NCI-H2227 (cell line): ENCODE results near the gene FADS2.
"Not testable (repeated sequence)": the region's sequence is repeated elsewhere in the genome, so short reads cannot be mapped to it uniquely, and the experiment has no call there.

Source experiments
- DNase-seq: peaks from one replicate; lab custom pipeline; 2025; ENCODE audit not compliant: unreplicated experiment; lab: John Stamatoyannopoulos, UW

Gene FADS2

GRCh38 chr11:61866958-61867343, 38.9 kb downstream of the FADS2 start:
- DNase-seq: no peak

- DNase-seq: no peak
Measured at GRCh38 chr11:61868571-61869428, 40.7 kb downstream of the FADS2 start.

GRCh38 chr11:61869429-61869707, 41.3 kb downstream of the FADS2 start:
- DNase-seq: no peak

DNA sequence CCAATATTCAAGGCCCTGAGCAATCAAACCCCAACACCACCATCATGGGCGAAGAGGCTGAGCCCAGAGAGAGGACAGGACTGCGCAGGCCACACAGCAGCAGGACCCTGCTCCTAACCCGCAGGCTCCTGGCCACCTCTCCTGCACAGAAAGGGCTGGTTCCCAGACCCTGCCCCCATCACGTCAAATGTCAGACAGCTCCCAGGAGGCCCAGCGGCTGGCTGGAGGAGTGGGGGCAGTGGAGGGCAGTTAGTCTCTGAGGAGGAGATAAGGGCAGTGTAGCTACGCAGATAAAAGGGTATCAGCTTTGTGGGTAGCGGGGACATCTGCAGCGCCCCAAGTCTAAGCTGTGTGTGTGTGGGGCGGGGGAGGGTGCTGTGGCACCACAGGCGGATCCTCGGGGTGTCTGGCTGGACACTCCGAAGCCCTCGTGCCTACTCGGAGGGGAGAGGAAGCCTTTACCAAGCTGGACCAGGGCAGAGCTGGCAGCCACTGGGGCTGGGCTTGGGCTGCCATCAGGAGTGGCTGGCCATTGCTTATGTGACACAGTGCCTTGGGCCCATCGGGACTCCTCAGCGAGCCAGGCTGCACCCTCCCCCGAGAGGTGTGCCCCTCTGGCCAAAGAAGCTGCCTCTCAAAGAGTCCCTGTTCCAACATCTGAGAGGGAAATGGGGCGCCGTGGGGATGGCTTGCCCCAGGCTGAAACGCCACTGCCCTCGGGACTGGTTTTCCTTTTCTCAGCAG, 41.8 kb downstream of the FADS2 start:
- no peak for DNase-seq

DNA sequence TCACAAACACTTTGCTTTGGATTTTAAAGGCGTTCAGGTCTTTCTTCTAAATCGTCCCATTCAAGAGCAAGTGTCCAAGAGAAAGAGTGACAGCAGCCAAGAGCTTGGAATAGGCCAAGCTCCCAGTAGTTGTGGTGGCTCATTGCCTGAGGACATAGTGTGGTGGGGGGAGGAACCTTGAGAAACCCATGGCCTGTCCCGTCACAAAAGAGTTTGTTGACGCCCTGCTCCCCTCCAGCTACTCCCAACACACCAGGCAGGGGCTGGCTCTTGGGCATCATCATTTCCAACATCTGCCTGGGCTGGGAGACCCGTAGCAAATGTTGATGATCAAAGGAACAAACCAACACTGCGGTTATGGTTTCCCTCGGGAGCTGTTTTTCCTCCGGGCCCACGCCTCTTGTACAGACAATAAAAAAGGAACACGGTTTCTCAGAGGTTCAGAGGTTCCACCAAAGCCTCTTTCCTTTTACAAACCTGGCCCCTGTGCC, 42.5 kb downstream of the FADS2 start:
- no peak for DNase-seq

DNA sequence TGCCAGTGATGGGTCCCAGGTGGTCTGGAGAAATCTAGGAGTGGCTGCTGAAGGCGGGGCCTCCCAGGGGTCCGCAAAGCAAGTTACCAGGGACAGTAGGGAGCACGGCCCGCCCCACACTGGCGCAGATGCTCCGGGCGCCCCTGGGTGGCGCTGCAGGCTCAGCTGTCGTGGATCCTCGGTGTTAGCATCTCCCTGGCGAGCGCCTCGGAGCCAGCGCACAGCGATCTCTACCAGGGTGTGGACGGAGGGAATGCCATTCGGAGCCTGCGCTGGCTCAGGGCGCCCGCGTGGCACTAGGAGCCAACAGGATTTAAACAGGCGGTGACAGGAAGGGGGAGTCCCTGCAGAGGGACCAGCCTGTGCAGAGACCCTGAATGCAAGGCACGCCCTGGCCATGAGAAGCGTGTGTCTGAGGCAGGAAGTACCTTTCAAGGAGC, 43.1 kb downstream of the FADS2 start:
- DNase-seq: peak; percentile 89

DNA sequence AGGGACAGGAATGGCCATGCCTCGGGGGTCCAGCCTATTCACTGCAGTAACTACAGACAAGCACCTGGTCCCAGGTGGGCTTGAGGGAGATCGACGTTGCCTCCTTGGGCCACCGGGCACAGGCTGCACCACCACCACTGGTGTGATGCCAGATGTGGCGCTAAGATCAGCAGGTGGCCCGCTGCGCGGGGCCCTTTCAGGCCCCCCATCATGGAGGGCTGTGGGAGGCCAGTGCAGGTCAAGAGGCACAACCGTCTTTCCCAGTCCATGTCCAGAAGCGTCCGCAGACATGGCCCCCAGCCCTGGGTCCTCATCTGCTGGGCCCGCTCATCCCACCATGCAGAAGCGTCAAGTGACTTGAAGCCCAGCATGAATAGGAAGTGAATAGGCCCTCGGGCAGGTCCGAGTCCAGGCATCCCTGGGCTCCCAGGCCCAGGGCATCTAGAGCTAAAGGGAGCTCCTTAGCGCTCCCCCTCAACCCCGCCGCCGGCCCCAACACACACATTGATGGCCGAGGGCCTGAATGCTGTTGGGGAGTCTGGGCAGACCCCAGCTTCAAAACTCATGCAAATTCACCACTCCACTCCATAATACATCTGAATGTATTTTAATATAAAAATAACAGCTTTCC, 45.0 kb downstream of the FADS2 start:
- no peak for DNase-seq

GRCh38 chr11:61873588-61874376, 45.7 kb downstream of the FADS2 start:
- no peak for DNase-seq

GRCh38 chr11:61874377-61874809, 46.3 kb downstream of the FADS2 start:
- DNase-seq: no peak

DNA sequence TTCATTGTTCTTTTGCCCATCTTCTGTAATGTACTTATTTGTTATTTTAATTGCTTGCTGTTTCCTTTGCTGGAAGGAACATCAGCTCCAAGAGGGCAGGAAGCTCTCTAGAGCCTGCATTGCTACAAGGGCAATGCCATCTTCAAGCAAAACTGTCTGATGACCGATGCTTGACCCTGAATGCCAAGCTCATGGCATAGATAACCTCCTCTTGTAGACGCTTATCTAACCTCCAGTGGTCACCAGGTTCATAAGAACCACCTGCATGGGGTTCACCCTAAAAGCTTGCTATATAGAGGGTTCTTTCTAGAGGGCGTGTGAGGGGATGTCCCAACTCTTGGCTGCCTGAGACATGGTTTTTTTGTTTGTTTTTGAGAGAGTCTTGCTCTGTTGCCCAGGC, 46.8 kb downstream of the FADS2 start:
- no peak for DNase-seq

- no peak for DNase-seq
Measured at GRCh38 chr11:61875698-61876097, 47.6 kb downstream of the FADS2 start.

DNA sequence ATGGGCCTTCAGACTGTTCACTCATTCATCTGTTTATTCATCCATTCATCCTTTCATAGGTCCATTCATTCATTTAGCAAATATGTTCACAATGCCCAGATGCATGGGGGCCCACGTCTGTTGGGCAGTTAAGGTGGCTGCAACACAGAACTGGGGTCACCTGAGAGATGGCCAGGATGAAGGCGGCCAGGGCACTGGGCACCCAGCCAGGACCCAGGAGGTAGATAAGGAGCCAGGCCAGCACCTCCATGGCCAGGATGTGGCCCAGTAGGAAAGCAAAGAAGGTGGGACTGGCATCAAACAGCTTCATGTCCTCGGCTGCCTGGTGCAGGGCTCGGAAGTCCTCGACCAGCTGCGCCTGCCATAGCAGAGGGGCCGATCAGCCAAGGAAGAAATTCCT, 51.1 kb downstream of the FADS2 start:
- no peak for DNase-seq

- DNase-seq: no peak
Measured at GRCh38 chr11:61880031-61880430, 51.9 kb downstream of the FADS2 start.

DNA sequence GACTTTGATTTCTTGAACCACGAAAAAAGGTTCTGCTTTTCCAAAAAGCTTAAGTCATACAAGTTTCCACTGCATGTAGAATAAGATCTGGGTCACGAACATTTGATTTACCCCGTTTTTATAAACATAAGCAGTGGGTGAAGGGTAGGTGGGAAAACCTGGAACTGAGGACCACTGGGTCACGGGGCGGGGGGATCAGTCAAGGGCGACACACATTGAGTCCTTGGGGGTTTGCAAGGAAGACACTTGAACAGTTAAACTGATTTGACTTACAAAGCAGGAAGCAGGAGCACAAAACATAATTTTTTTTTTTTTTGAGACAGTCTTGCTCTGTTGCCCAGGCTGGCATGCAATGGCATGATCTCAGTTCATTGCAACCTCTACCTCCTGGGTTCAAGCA, 52.4 kb downstream of the FADS2 start:
- DNase-seq: no peak

DNA sequence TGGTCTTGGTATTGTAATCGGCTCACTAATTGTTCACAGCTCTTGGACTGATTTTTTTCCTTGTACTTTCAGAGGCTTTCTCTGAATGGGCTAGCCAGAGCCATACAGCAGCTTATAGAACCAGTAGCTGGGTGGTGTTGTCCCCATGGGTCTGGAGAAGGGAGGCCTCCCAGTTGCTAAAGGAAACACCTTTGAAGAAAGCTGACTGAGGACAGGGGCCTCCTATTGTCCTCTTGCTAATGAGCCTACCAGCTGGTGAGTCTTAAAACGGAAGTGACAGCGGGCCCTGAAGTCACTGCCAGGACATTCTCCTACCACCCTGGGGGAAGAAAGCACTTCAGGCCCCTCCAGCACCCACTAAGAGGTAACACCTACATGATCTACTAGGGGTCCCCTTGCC, 53.3 kb downstream of the FADS2 start:
- DNase-seq: no peak

- not testable (repeated sequence) for DNase-seq
Measured at GRCh38 chr11:61882267-61882666, 54.2 kb downstream of the FADS2 start.

GRCh38 chr11:61882879-61883278, 54.8 kb downstream of the FADS2 start:
- no peak for DNase-seq

GRCh38 chr11:61883327-61883726, 55.2 kb downstream of the FADS2 start:
- DNase-seq: no peak

GRCh38 chr11:61883947-61884346, 55.8 kb downstream of the FADS2 start:
- DNase-seq: no peak

GRCh38 chr11:61885166-61885778, 57.2 kb downstream of the FADS2 start:
- DNase-seq: peak; percentile 70
